H9 (cell line): Measurements from ENCODE around the gene HMCN1. TPM values are rescaled to one million over a fixed set of nuclear protein-coding genes. Genes with fewer than 3 reads are reported as not detected.

Experiments
- DNase-seq: peaks from one replicate; pipeline ENCODE4 v3.0.0-alpha.2; 2017
- H2AFZ ChIP-seq: one replicate; pipeline ENCODE4 v1.6.1; 2013; ENCODE audit warnings: mild to moderate bottlenecking, low read length, control low read depth, moderate library complexity
- H2AK5ac ChIP-seq: 2 replicates; pipeline ENCODE4 v1.6.1; 2013; ENCODE audit warnings: low read length, control low read depth, mixed read lengths; ENCODE audit not compliant: insufficient read length
- H2BK120ac ChIP-seq: one replicate; pipeline ENCODE4 v1.6.1; 2013; ENCODE audit warnings: low read depth, mild to moderate bottlenecking, low read length, control low read depth, inconsistent platforms; ENCODE audit not compliant: poor library complexity, severe bottlenecking
- H2BK12ac ChIP-seq: 2 replicates; pipeline ENCODE4 v1.6.1; 2013; ENCODE audit warnings: low read length, control low read depth, mixed read lengths, low read depth; ENCODE audit not compliant: insufficient read length
- H2BK15ac ChIP-seq: 2 replicates; pipeline ENCODE4 v1.6.1; 2013; ENCODE audit warnings: low read depth, low read length, control low read depth
- H2BK20ac ChIP-seq: one replicate; pipeline ENCODE4 v1.6.1; 2013; ENCODE audit warnings: low read depth, mild to moderate bottlenecking, low read length, control low read depth, inconsistent platforms; ENCODE audit not compliant: poor library complexity, severe bottlenecking
- H2BK5ac ChIP-seq: 2 replicates; pipeline ENCODE4 v1.6.1; 2013; ENCODE audit warnings: low read length, control low read depth, mixed read lengths; ENCODE audit not compliant: insufficient read length
- H3K14ac ChIP-seq: 2 replicates; pipeline ENCODE4 v1.6.1; 2013; ENCODE audit warnings: low read length, control low read depth; ENCODE audit not compliant: insufficient read depth
- H3K18ac ChIP-seq: 2 replicates; pipeline ENCODE4 v1.6.1; 2013; ENCODE audit warnings: low read depth, mild to moderate bottlenecking, mixed read lengths, low read length, control low read depth; ENCODE audit not compliant: insufficient read length
- H3K23ac ChIP-seq: 2 replicates; pipeline ENCODE4 v1.6.1; 2013; ENCODE audit warnings: low read length, control low read depth, mixed read lengths, low read depth; ENCODE audit not compliant: insufficient read length
- H3K23me2 ChIP-seq: 2 replicates; pipeline ENCODE4 v1.6.1; 2013; ENCODE audit warnings: low read depth, mild to moderate bottlenecking, mixed read lengths, low read length, control low read depth; ENCODE audit not compliant: insufficient read length, poor library complexity, severe bottlenecking
- H3K27ac ChIP-seq: 2 replicates; pipeline ENCODE4 v1.5.1; 2013; ENCODE audit warnings: low read length, control low read depth, mixed read lengths, low read depth; ENCODE audit not compliant: insufficient read length
- H3K27me3 ChIP-seq: 2 replicates; pipeline ENCODE4 v1.6.1; 2013; ENCODE audit warnings: low read length, control low read depth, inconsistent platforms; ENCODE audit not compliant: insufficient read depth
- H3K4ac ChIP-seq: 2 replicates; pipeline ENCODE4 v1.6.1; 2013; ENCODE audit warnings: low read depth, mild to moderate bottlenecking, control low read depth, inconsistent platforms, low read length, moderate library complexity
- H3K4me1 ChIP-seq: 2 replicates; pipeline ENCODE4 v1.6.1; 2013; ENCODE audit warnings: low read length, control low read depth, inconsistent platforms; ENCODE audit not compliant: insufficient read depth
- H3K4me2 ChIP-seq: 2 replicates; pipeline ENCODE4 v1.6.1; 2013; ENCODE audit warnings: low read length, control low read depth, mixed read lengths; ENCODE audit not compliant: insufficient read length, insufficient read depth
- H3K56ac ChIP-seq: 2 replicates; pipeline ENCODE4 v1.6.1; 2013; ENCODE audit warnings: low read depth, mild to moderate bottlenecking, mixed read lengths, low read length, control low read depth; ENCODE audit not compliant: insufficient read length
- H3K79me1 ChIP-seq: 2 replicates; pipeline ENCODE4 v1.6.1; 2013; ENCODE audit warnings: low read depth, mild to moderate bottlenecking, moderate library complexity, low read length, control low read depth, inconsistent platforms; ENCODE audit not compliant: insufficient read depth, poor library complexity, severe bottlenecking
- H3K79me2 ChIP-seq: 2 replicates; pipeline ENCODE4 v1.6.1; 2013; ENCODE audit warnings: low read length, control low read depth, inconsistent platforms; ENCODE audit not compliant: insufficient read depth
- H3K9ac ChIP-seq: 2 replicates; pipeline ENCODE4 v1.6.1; 2013; ENCODE audit warnings: low read length, control low read depth, mixed read lengths; ENCODE audit not compliant: insufficient read length; ENCODE audit errors: extremely low read depth
- H3K9me3 ChIP-seq: one replicate; pipeline ENCODE4 v1.6.1; 2013; ENCODE audit warnings: low read depth, low read length, inconsistent platforms; ENCODE audit not compliant: control insufficient read depth
- H3T11ph ChIP-seq: one replicate; pipeline ENCODE4 v1.6.1; 2013; ENCODE audit warnings: mild to moderate bottlenecking, low read length, control low read depth, inconsistent platforms
- H4K20me1 ChIP-seq: one replicate; pipeline ENCODE4 v1.6.1; 2013; ENCODE audit not compliant: control insufficient read depth, insufficient read length, insufficient read depth
- H4K5ac ChIP-seq: 2 replicates; pipeline ENCODE4 v1.6.1; 2013; ENCODE audit warnings: low read depth, mild to moderate bottlenecking, mixed read lengths, low read length, control low read depth; ENCODE audit not compliant: insufficient read length
- H4K8ac ChIP-seq: replicated peaks from 2 replicates; pipeline ENCODE4 v1.6.1; 2013; ENCODE audit warnings: low read length, control low read depth, mixed read lengths, low read depth; ENCODE audit not compliant: insufficient read length
- H4K91ac ChIP-seq: 2 replicates; pipeline ENCODE4 v1.6.1; 2013; ENCODE audit warnings: low read depth, mild to moderate bottlenecking, moderate library complexity, mixed read lengths, low read length, control low read depth; ENCODE audit not compliant: insufficient read length
- H3K27ac Mint-ChIP-seq, 3 experiments: 2 replicates in 2 of 3; 3 replicates in 1 of 3; pipeline ENCODE4 v1.8.0; 2020 to 2021; ENCODE audit warnings: mixed read lengths in 3 of 3, mild to moderate bottlenecking in 1 of 3, moderate library complexity in 1 of 3
- H3K27me3 Mint-ChIP-seq: 2 replicates; pipeline ENCODE4 v1.8.0; 2021; ENCODE audit warnings: low read depth, mild to moderate bottlenecking, moderate library complexity, mixed read lengths
- H3K36me3 Mint-ChIP-seq, 3 experiments: 2 replicates in 2 of 3; 3 replicates in 1 of 3; pipeline ENCODE4 v1.8.0; 2020 to 2021; ENCODE audit warnings: low read depth in 3 of 3, mixed read lengths in 3 of 3; ENCODE audit not compliant: insufficient read depth in 1 of 3
- H3K4me1 Mint-ChIP-seq, 2 experiments: 2 replicates each; pipeline ENCODE4 v1.8.0; 2020; ENCODE audit warnings: mixed read lengths in 2 of 2
- H3K4me3 Mint-ChIP-seq, 2 experiments: 2 replicates in 1 of 2; 3 replicates in 1 of 2; pipeline ENCODE4 v1.8.0; 2020 to 2021; ENCODE audit warnings: mild to moderate bottlenecking in 2 of 2, mixed read lengths in 2 of 2, moderate library complexity in 1 of 2
- H3K9me3 Mint-ChIP-seq, 2 experiments: 2 replicates in 1 of 2; 3 replicates in 1 of 2; pipeline ENCODE4 v1.8.0; 2020; ENCODE audit warnings: mild to moderate bottlenecking in 2 of 2, mixed read lengths in 2 of 2, moderate library complexity in 1 of 2
- WGBS: extraction: QIAGEN DNeasy Blood & Tissue Kit; methylation state at CpG from one replicate; pipeline ENCODE4 v1.1.7; 2013; ENCODE audit warnings: missing lambda C conversion rate, low lambda C conversion rate, mixed read lengths; ENCODE audit not compliant: insufficient read length; ENCODE audit errors: extremely low coverage; 5-methylcytosine and 5-hydroxymethylcytosine counted together
- total RNA-seq: library from RNA; stranded (reverse); gene quantifications from 2 replicates; pipeline ENCODE4 v1.2.1, GENCODE V29; 2021
- TF ChIP-seq, protein P1 (sequence below): fragments of 200-600 bp; sonication (generic); conservative IDR thresholded peaks from 3 replicates; pipeline ENCODE4 v1.8.0; 2021; ENCODE audit warnings: antibody characterized with exemption, mild to moderate bottlenecking

The HMCN1 gene
- total RNA-seq, 1 experiment from 2014 or later, result 3.3 TPM

DNA sequence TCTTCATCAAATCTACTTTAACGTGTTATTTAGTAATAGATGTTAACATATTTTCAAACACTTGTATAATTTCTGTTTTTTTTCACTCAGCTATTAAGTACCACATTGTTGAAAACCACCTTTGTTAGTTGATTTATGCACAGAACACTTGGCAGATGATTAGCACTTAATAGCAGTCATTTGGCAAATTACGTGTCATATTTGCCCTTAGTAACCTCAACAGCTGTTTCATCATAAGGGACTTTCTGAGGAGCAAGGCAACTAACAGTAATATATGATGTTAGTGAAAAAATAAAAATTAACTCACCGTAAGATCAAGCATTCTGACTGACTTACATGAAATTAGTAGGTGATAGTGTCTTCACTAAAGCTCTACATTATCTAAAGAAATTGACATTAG lies 186.4 kb downstream of the HMCN1 start:
- H3K9me3 Mint-ChIP-seq, result no peaks in the 10 kb centered on the region
- no peak overlapping the region for H2BK15ac ChIP-seq
- H3K18ac ChIP-seq, result no peak overlapping the region
- H3K79me2 ChIP-seq, result no peaks in the 10 kb centered on the region
- H3K9me3 ChIP-seq, result no peaks in the 10 kb centered on the region
- no peak overlapping the region for H2AFZ ChIP-seq
- no peak overlapping the region for H3T11ph ChIP-seq
- no peak overlapping the region for H4K91ac ChIP-seq
- no peak overlapping the region for H3K14ac ChIP-seq
- H3K4me1 ChIP-seq, result peaks cover 2% of the 10 kb centered on the region; the same call in 1 of the 2 replicates
- no peaks in the 10 kb centered on the region for H3K79me1 ChIP-seq
- no peak overlapping the region for H2BK5ac ChIP-seq
- H3K27me3 ChIP-seq, result no peaks in the 10 kb centered on the region
- H3K9ac ChIP-seq, result no peak overlapping the region
- H3K4me1 Mint-ChIP-seq, result peaks cover 3 to 9% of the 10 kb centered on the region in 2 experiments
- no peak overlapping the region for H3K4ac ChIP-seq
- no peak overlapping the region for H3K27ac Mint-ChIP-seq
- H3K36me3 Mint-ChIP-seq, result no peaks in the 10 kb centered on the region; a peak in 1 of 7 replicates
- no peak overlapping the region for H2AK5ac ChIP-seq
- H3K23ac ChIP-seq, result no peak overlapping the region
- no peak overlapping the region for H4K5ac ChIP-seq
- no peak overlapping the region for H3K4me2 ChIP-seq
- no peaks in the 10 kb centered on the region for H3K23me2 ChIP-seq
- no peak overlapping the region for H3K56ac ChIP-seq
- H4K8ac ChIP-seq, result no peak overlapping the region
- no peaks in the 10 kb centered on the region for H4K20me1 ChIP-seq
- H2BK12ac ChIP-seq, result no peak overlapping the region
- H2BK20ac ChIP-seq, result no peak overlapping the region
- TF ChIP-seq, protein P1, sequence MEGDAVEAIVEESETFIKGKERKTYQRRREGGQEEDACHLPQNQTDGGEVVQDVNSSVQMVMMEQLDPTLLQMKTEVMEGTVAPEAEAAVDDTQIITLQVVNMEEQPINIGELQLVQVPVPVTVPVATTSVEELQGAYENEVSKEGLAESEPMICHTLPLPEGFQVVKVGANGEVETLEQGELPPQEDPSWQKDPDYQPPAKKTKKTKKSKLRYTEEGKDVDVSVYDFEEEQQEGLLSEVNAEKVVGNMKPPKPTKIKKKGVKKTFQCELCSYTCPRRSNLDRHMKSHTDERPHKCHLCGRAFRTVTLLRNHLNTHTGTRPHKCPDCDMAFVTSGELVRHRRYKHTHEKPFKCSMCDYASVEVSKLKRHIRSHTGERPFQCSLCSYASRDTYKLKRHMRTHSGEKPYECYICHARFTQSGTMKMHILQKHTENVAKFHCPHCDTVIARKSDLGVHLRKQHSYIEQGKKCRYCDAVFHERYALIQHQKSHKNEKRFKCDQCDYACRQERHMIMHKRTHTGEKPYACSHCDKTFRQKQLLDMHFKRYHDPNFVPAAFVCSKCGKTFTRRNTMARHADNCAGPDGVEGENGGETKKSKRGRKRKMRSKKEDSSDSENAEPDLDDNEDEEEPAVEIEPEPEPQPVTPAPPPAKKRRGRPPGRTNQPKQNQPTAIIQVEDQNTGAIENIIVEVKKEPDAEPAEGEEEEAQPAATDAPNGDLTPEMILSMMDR, result no peak
- H3K27ac ChIP-seq, result no peak overlapping the region
- no peak for DNase-seq
- no peak overlapping the region for H3K4me3 Mint-ChIP-seq
- H3K27me3 Mint-ChIP-seq, result no peaks in the 10 kb centered on the region
- WGBS, result no CpG with 5 or more reads among the region's 3 CpGs
- H2BK120ac ChIP-seq, result no peak overlapping the region
